OCI-LY7 (cell line): Measurements from ENCODE around the gene TFCP2. TPM values are rescaled to one million over a fixed set of nuclear protein-coding genes. Genes with fewer than 3 reads are reported as not detected.

Source experiments
- BruUV-seq: library from RNA; stranded (reverse); fragments of 400-500 nt; replicated peaks from 2 replicates; lab custom pipeline; 2021; lab: Mats Ljungman, UMichigan
- CTCF ChIA-PET: fragments of 300-600 bp; sonication (Branson Sonifier 250); formaldehyde crosslinking; loops from one replicate; lab custom pipeline; 2022; ENCODE audit warnings: antibody characterized with exemption; ENCODE audit not compliant: unreplicated experiment; lab: Charles Lee
- POLR2A ChIA-PET: fragments of 300-600 bp; sonication (Branson Sonifier 250); formaldehyde crosslinking; loops from one replicate; lab custom pipeline; 2022; ENCODE audit warnings: antibody characterized with exemption; lab: Charles Lee
- DNase-seq: peaks from one replicate; pipeline ENCODE4 v3.0.0-alpha.2; 2015; ENCODE audit warnings: low spot score
- H2AFZ ChIP-seq: fragments of 200-600 bp; sonication (generic), shearing (Covaris generic); 2 replicates; pipeline ENCODE4 v1.6.1; 2014; ENCODE audit warnings: mild to moderate bottlenecking, antibody characterized with exemption, low read length, moderate library complexity
- H3K27ac ChIP-seq: fragments of 200-600 bp; sonication (generic); 2 replicates; pipeline ENCODE4 v1.5.1; 2014; ENCODE audit warnings: mixed run types, low read depth, mild to moderate bottlenecking, moderate library complexity, low read length, inconsistent platforms; ENCODE audit not compliant: poor library complexity, severe bottlenecking
- H3K36me3 ChIP-seq: fragments of 200-600 bp; sonication (generic); 2 replicates; pipeline ENCODE4 v1.6.1; 2014; ENCODE audit warnings: mild to moderate bottlenecking, antibody characterized with exemption, low read length, moderate library complexity, mixed read lengths; ENCODE audit not compliant: insufficient read depth
- H3K4me1 ChIP-seq: fragments of 200-600 bp; sonication (generic); 2 replicates; pipeline ENCODE4 v1.5.1; 2014; ENCODE audit warnings: mild to moderate bottlenecking, low read length; ENCODE audit not compliant: insufficient read depth, poor library complexity, severe bottlenecking
- H3K4me2 ChIP-seq: fragments of 200-600 bp; sonication (generic); 2 replicates; pipeline ENCODE4 v1.6.1; 2014; ENCODE audit warnings: mild to moderate bottlenecking, low read length
- H3K4me3 ChIP-seq: fragments of 200-600 bp; sonication (generic); 2 replicates; pipeline ENCODE4 v1.5.1; 2014; ENCODE audit warnings: mild to moderate bottlenecking, low read depth, low read length; ENCODE audit not compliant: poor library complexity, severe bottlenecking
- H3K79me2 ChIP-seq: fragments of 200-600 bp; sonication (generic); 2 replicates; pipeline ENCODE4 v1.6.1; 2016; ENCODE audit warnings: low read depth, mild to moderate bottlenecking, low read length, moderate library complexity, mixed read lengths; ENCODE audit not compliant: insufficient read depth
- H3K9me2 ChIP-seq: fragments of 200-600 bp; sonication (generic); 2 replicates; pipeline ENCODE4 v1.6.1; 2016; ENCODE audit warnings: mild to moderate bottlenecking, low read length, mixed read lengths; ENCODE audit not compliant: insufficient read depth
- H3K9me3 ChIP-seq: fragments of 200-600 bp; sonication (generic); 2 replicates; pipeline ENCODE4 v1.6.1; 2014; ENCODE audit warnings: mild to moderate bottlenecking, mixed run types, low read length, mixed read lengths
- H4K20me1 ChIP-seq: fragments of 200-600 bp; sonication (generic); 2 replicates; pipeline ENCODE4 v1.6.1; 2014; ENCODE audit warnings: mild to moderate bottlenecking, antibody characterized with exemption, low read length, moderate library complexity, mixed read lengths; ENCODE audit not compliant: insufficient read depth
- CTCF ChIP-seq: fragments of 200-600 bp; sonication (generic); conservative IDR thresholded peaks from 2 replicates; pipeline ENCODE4 v1.5.1; 2014; ENCODE audit warnings: mild to moderate bottlenecking, antibody characterized with exemption, low read length, moderate library complexity, mixed read lengths
- EZH2phosphoT487 ChIP-seq: fragments of 200-600 bp; sonication (generic); IDR thresholded peaks from 2 replicates; pipeline ENCODE4 v1.6.1; 2018; ENCODE audit warnings: low read depth, borderline replicate concordance, mild to moderate bottlenecking, mixed run types, antibody characterized with exemption, low read length, moderate library complexity, mixed read lengths
- intact Hi-C: fragments of 100-400 bp; cut with micrococcal nuclease; formaldehyde crosslinking; loops from one replicate; pipeline ENCODE4 v1.10.0; 2022; ENCODE audit not compliant: unreplicated experiment
- total RNA-seq, 2 experiments: library from RNA; depleted of rRNA in 1 of 2; stranded (reverse); fragments of >200 nt in 1 of 2; shearing (Covaris generic) in 1 of 2; gene quantifications; 2 replicates each; pipeline ENCODE4 v1.2.3, GENCODE V29; 2014 to 2022

Gene TFCP2
- total RNA-seq, 2 experiments from 2014 or later: 7.2 to 11.5 TPM

GRCh38 chr12:51124504-51124903, 48.4 kb downstream of the TFCP2 start:
- Histone ChIP-seq H3K4me1 (no peaks in the 10 kb centered on the region), H3K4me2 (no peak overlapping the region), H3K27ac (no peak overlapping the region), H3K79me2 (no peaks in the 10 kb centered on the region), H3K9me2 (no peaks in the 10 kb centered on the region), H2AFZ (no peak overlapping the region), H4K20me1 (no peaks in the 10 kb centered on the region), H3K4me3 (no peak overlapping the region), H3K36me3 (no peaks in the 10 kb centered on the region), H3K9me3 (no peaks in the 10 kb centered on the region)
- CTCF ChIA-PET: interaction anchor here (0.6 kb wide), 1 partner anchor 129 kb away, joined by 3 read pairs; no protein-coding TSS in a partner anchor
- no TSS peak for BruUV-seq
- POLR2A ChIA-PET: no interaction called here
- intact Hi-C loops: no loop called here
- no peak for DNase-seq
- no peak for TF ChIP-seq EZH2phosphoT487
- TF ChIP-seq CTCF: no peak

- no peaks in the 10 kb centered on the region for H3K79me2 ChIP-seq
- no peaks in the 10 kb centered on the region for H3K36me3 ChIP-seq
- TF ChIP-seq EZH2phosphoT487 (no peak), CTCF (no peak)
- no peaks in the 10 kb centered on the region for H3K9me3 ChIP-seq
- DNase-seq: no peak
- ChIA-PET CTCF (no interaction called here), POLR2A (no interaction called here)
- H3K4me2 ChIP-seq: no peak overlapping the region
- no peaks in the 10 kb centered on the region for H4K20me1 ChIP-seq
- H3K4me3 ChIP-seq: no peak overlapping the region
- H3K9me2 ChIP-seq: no peaks in the 10 kb centered on the region
- no peak overlapping the region for H3K27ac ChIP-seq
- no peak overlapping the region for H2AFZ ChIP-seq
- intact Hi-C loops: no loop called here
- no peaks in the 10 kb centered on the region for H3K4me1 ChIP-seq
- BruUV-seq: no TSS peak
These were observed 50.1 kb downstream of the TFCP2 start for GRCh38 chr12:51122844-51123243.

GRCh38 chr12:51118706-51119105, 54.2 kb downstream of the TFCP2 start:
- no peaks in the 10 kb centered on the region for H3K79me2 ChIP-seq
- H4K20me1 ChIP-seq: no peaks in the 10 kb centered on the region
- no peaks in the 10 kb centered on the region for H3K9me3 ChIP-seq
- no peak overlapping the region for H3K4me3 ChIP-seq
- CTCF ChIA-PET: no interaction called here
- POLR2A ChIA-PET: no interaction called here
- DNase-seq: no peak
- intact Hi-C loops: no loop called here
- no peak overlapping the region for H3K27ac ChIP-seq
- no peak overlapping the region for H3K4me2 ChIP-seq
- H2AFZ ChIP-seq: no peak overlapping the region
- TF ChIP-seq EZH2phosphoT487 (no peak), CTCF (no peak)
- H3K36me3 ChIP-seq: no peaks in the 10 kb centered on the region
- no peaks in the 10 kb centered on the region for H3K4me1 ChIP-seq
- no peaks in the 10 kb centered on the region for H3K9me2 ChIP-seq
- BruUV-seq: no TSS peak
